GM12878 (cell line): ENCODE measurements around the gene WDR64. TPM values are rescaled to one million over a fixed set of nuclear protein-coding genes. Genes with fewer than 3 reads are reported as not detected.

Experiments used
- ASH2L ChIP-seq: fragments of 300-600, 200-600 bp; sonication (generic); IDR thresholded peaks from 2 replicates; pipeline ENCODE4 v1.6.1; 2017; ENCODE audit warnings: low read depth, mild to moderate bottlenecking, borderline replicate concordance
- BCL11A ChIP-seq: IDR thresholded peaks from 2 replicates; pipeline ENCODE4 v1.6.1; 2011; ENCODE audit warnings: low read depth, low read length
- BCL3 ChIP-seq: IDR thresholded peaks from 2 replicates; pipeline ENCODE4 v1.6.1; 2011; ENCODE audit warnings: borderline replicate concordance, low read depth, mild to moderate bottlenecking, moderate library complexity, low read length; ENCODE audit not compliant: insufficient read depth, poor library complexity, severe bottlenecking
- CBX5 ChIP-seq: sonication (generic); IDR thresholded peaks from 2 replicates; pipeline ENCODE4 v1.6.1; 2016; ENCODE audit warnings: low read depth, moderate library complexity, mild to moderate bottlenecking, inconsistent platforms
- CREB1 ChIP-seq: IDR thresholded peaks from 2 replicates; pipeline ENCODE4 v1.6.1; 2012; ENCODE audit warnings: low read depth, mild to moderate bottlenecking, inconsistent platforms
- CREM ChIP-seq: IDR thresholded peaks from 2 replicates; pipeline ENCODE4 v1.6.1; 2014; ENCODE audit warnings: antibody characterized with exemption, low read depth
- CTCF ChIP-seq, 3 experiments: IDR thresholded peaks in 2 of 3; conservative IDR thresholded peaks in 1 of 3; 2 replicates each; pipeline ENCODE4 v1.5.1; 2011; ENCODE audit warnings: low read depth in 3 of 3, low read length in 3 of 3, mild to moderate bottlenecking in 3 of 3, control low read depth in 2 of 3, moderate library complexity in 2 of 3, inconsistent platforms in 1 of 3, mixed read lengths in 1 of 3; ENCODE audit not compliant: control insufficient read depth in 2 of 3, insufficient read depth in 1 of 3; ENCODE audit errors: extremely low read depth in 1 of 3
- ESRRA ChIP-seq: IDR thresholded peaks from 2 replicates; pipeline ENCODE4 v1.6.1; 2012; ENCODE audit warnings: mild to moderate bottlenecking, low read length, improper control_type of control experiment
- JUND ChIP-seq: IDR thresholded peaks from 2 replicates; pipeline ENCODE4 v1.6.1; 2012; ENCODE audit warnings: low read depth, mild to moderate bottlenecking, low read length, improper control_type of control experiment, moderate library complexity
- MXI1 ChIP-seq: fragments of 150-350 bp; IDR thresholded peaks from 2 replicates; pipeline ENCODE4 v1.6.1; 2011; ENCODE audit warnings: low read depth, mild to moderate bottlenecking, inconsistent platforms, low read length, improper control_type of control experiment
- PKNOX1 ChIP-seq: fragments of 450-650 bp; IDR thresholded peaks from 2 replicates; pipeline ENCODE4 v1.6.1; 2016; ENCODE audit warnings: mild to moderate bottlenecking
- SMC3 ChIP-seq: IDR thresholded peaks from 2 replicates; pipeline ENCODE4 v1.6.1; 2011; ENCODE audit warnings: low read length, improper control_type of control experiment, borderline replicate concordance
- SPI1 ChIP-seq: IDR thresholded peaks from 2 replicates; pipeline ENCODE4 v1.6.1; 2011; ENCODE audit warnings: low read depth, mild to moderate bottlenecking, low read length, moderate library complexity, borderline replicate concordance; ENCODE audit not compliant: insufficient read depth
- SRF ChIP-seq, 2 experiments: IDR thresholded peaks; 2 replicates each; pipeline ENCODE4 v1.6.1; 2011; ENCODE audit warnings: low read depth in 2 of 2, low read length in 2 of 2, mild to moderate bottlenecking in 1 of 2, moderate library complexity in 1 of 2
- ZNF687 ChIP-seq: fragments of 450-650 bp; IDR thresholded peaks from 2 replicates; pipeline ENCODE4 v1.6.1; 2017; ENCODE audit warnings: mild to moderate bottlenecking, moderate library complexity
- polyA plus RNA-seq, 11 experiments: library from polyadenylated mRNA; depleted of rRNA in 4 of 11; unstranded in 6 of 11; stranded (reverse) in 5 of 11; fragments of >200 nt; fragmentation: Nextera tagmentation in 4 of 11; fragmentation: Illumina TruSeq in 1 of 11; extraction: Ambion mirVana in 4 of 11; extraction: Trizol in 1 of 11; gene quantifications; 1 replicate in 1 of 11; 2 replicates in 10 of 11; pipeline versions ENCODE4 v1.2.1 to v1.2.3, GENCODE V29; 2011 to 2016; ENCODE audit warnings: inconsistent platforms in 2 of 11, missing spikeins in 2 of 11, low read depth in 1 of 11
- total RNA-seq, 4 experiments: library from RNA; depleted of rRNA in 3 of 4; stranded (reverse); fragments of >200 nt in 3 of 4; fragmentation: Illumina TruSeq in 1 of 4; extraction: Trizol in 1 of 4; gene quantifications; 2 replicates each; pipeline versions ENCODE4 v1.2.1 to v1.2.3, GENCODE V29; 2013 to 2021
- TF ChIP-seq, protein P1 (sequence below): IDR thresholded peaks from 2 replicates; pipeline ENCODE4 v1.6.1; 2012; ENCODE audit warnings: low read length, inconsistent platforms
- TF ChIP-seq, protein P2 (sequence below): fragments of 450-650 bp; IDR thresholded peaks from 2 replicates; pipeline ENCODE4 v1.6.1; 2017; ENCODE audit warnings: mild to moderate bottlenecking, low read depth, inconsistent platforms; ENCODE audit not compliant: poor library complexity, severe bottlenecking

Gene WDR64
- total and polyA plus RNA-seq, 10 of the 15 experiments (the other 5 are each of a cell fraction or from before 2014, with no cell fraction given): 0.01 TPM; not detected in 9

DNA sequence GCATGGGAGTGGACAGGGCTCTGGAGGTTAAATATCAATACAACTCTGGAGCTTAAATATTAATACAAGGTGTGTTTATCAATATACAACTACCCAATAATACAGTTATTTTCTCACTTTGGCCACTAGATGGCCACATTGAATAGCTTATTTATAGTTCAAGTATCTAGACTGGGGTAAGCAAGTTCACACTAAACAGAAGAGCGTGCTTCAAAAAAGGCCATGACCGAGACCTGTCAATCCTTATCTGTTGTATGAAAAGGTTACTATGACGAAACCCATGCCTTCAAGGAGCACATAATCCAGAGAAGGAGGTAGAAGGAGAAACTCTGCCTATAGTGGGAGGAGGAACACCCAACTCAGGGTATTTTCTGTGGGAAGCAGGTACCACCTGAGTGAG lies 41.0 kb upstream of the WDR64 start (continued):
- peak; percentile 59 to 67 (median 62); a peak in 5 of 6 replicates for TF ChIP-seq CTCF (IDR thresholded peaks at IDR 0.05 in 2 of 3, conservative IDR thresholded peaks at IDR 0.05 in 1 of 3; ENCODE audit: control insufficient read depth in 2 of 3, extremely low read depth in 1 of 3, insufficient read depth in 1 of 3, low read depth in 3 of 3, low read length in 3 of 3)
- no peak for TF ChIP-seq CREM
- TF ChIP-seq, protein P1, sequence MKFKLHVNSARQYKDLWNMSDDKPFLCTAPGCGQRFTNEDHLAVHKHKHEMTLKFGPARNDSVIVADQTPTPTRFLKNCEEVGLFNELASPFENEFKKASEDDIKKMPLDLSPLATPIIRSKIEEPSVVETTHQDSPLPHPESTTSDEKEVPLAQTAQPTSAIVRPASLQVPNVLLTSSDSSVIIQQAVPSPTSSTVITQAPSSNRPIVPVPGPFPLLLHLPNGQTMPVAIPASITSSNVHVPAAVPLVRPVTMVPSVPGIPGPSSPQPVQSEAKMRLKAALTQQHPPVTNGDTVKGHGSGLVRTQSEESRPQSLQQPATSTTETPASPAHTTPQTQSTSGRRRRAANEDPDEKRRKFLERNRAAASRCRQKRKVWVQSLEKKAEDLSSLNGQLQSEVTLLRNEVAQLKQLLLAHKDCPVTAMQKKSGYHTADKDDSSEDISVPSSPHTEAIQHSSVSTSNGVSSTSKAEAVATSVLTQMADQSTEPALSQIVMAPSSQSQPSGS: no peak
- no peak for TF ChIP-seq CREB1
- TF ChIP-seq SPI1: no peak
- TF ChIP-seq JUND: no peak
- no peak for TF ChIP-seq ASH2L
- TF ChIP-seq, protein P2, sequence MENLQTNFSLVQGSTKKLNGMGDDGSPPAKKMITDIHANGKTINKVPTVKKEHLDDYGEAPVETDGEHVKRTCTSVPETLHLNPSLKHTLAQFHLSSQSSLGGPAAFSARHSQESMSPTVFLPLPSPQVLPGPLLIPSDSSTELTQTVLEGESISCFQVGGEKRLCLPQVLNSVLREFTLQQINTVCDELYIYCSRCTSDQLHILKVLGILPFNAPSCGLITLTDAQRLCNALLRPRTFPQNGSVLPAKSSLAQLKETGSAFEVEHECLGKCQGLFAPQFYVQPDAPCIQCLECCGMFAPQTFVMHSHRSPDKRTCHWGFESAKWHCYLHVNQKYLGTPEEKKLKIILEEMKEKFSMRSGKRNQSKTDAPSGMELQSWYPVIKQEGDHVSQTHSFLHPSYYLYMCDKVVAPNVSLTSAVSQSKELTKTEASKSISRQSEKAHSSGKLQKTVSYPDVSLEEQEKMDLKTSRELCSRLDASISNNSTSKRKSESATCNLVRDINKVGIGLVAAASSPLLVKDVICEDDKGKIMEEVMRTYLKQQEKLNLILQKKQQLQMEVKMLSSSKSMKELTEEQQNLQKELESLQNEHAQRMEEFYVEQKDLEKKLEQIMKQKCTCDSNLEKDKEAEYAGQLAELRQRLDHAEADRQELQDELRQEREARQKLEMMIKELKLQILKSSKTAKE: peak; percentile 18
- no peak for TF ChIP-seq BCL11A
- TF ChIP-seq MXI1: no peak
- peak; percentile 53; the same call in 1 of the 2 replicates for TF ChIP-seq SMC3
- TF ChIP-seq PKNOX1: peak; percentile 72
- no peak for TF ChIP-seq ESRRA
- no peak for TF ChIP-seq SRF (IDR thresholded peaks at IDR 0.05; ENCODE audit: low read depth in 2 of 2, low read length in 2 of 2)
- TF ChIP-seq BCL3: no peak
- no peak for TF ChIP-seq ZNF687
- TF ChIP-seq CBX5: no peak
